Ishikawa (cell line): ENCODE results near the gene TMEM30A.
A peak's percentile ranks its signal among the peaks of the same experiment; 100 is the strongest.

ENCODE experiments used
- CEBPB ChIP-seq: IDR thresholded peaks from 2 replicates; pipeline ENCODE4 v1.6.1; 2012
- CREB1 ChIP-seq: IDR thresholded peaks from 2 replicates; pipeline ENCODE4 v1.6.1; 2012; ENCODE audit warnings: low read depth
- EGR1 ChIP-seq: IDR thresholded peaks from 2 replicates; pipeline ENCODE4 v1.6.1; 2012
- EP300 ChIP-seq: IDR thresholded peaks from 2 replicates; pipeline ENCODE4 v1.6.1; 2012; ENCODE audit warnings: borderline replicate concordance
- FOXM1 ChIP-seq: IDR thresholded peaks from 2 replicates; pipeline ENCODE4 v1.6.1; 2012; ENCODE audit warnings: low read depth, borderline replicate concordance
- MAX ChIP-seq: IDR thresholded peaks from 2 replicates; pipeline ENCODE4 v1.6.1; 2012
- NFIC ChIP-seq: IDR thresholded peaks from 2 replicates; pipeline ENCODE4 v1.6.1; 2012
- RAD21 ChIP-seq: IDR thresholded peaks from 2 replicates; pipeline ENCODE4 v1.6.1; 2012; ENCODE audit warnings: low read depth
- REST ChIP-seq: IDR thresholded peaks from 2 replicates; pipeline ENCODE4 v1.6.1; 2012; ENCODE audit warnings: low read depth, mild to moderate bottlenecking
- TAF1 ChIP-seq: IDR thresholded peaks from 2 replicates; pipeline ENCODE4 v1.6.1; 2012; ENCODE audit warnings: low read depth, mild to moderate bottlenecking
- TCF12 ChIP-seq: IDR thresholded peaks from 2 replicates; pipeline ENCODE4 v1.6.1; 2012; ENCODE audit warnings: low read depth
- TEAD4 ChIP-seq: IDR thresholded peaks from 2 replicates; pipeline ENCODE4 v1.6.1; 2012
- USF1 ChIP-seq: IDR thresholded peaks from 2 replicates; pipeline ENCODE4 v1.6.1; 2012
- YY1 ChIP-seq: IDR thresholded peaks from 2 replicates; pipeline ENCODE4 v1.6.1; 2012; ENCODE audit warnings: low read depth
- ZBTB7A ChIP-seq: IDR thresholded peaks from 2 replicates; pipeline ENCODE4 v1.6.1; 2012; ENCODE audit warnings: low read depth

TMEM30A gene

GRCh38 chr6:75284632-75285282 lies at the start of gene TMEM30A:
Gene TMEM30A (minus strand): TSS chr6:75284792. CDS start chr6:75284638, 154 bp downstream.
- TF ChIP-seq RAD21: no peak
- TF ChIP-seq USF1: peak; percentile 90
- TF ChIP-seq CREB1: no peak; the same call in 1 of the 2 replicates
- TF ChIP-seq YY1: peak; percentile 50
- TF ChIP-seq TEAD4: no peak
- TF ChIP-seq NFIC: no peak
- TF ChIP-seq FOXM1: peak; percentile 40; the same call in 1 of the 2 replicates
- TF ChIP-seq EGR1: no peak
- TF ChIP-seq CEBPB: no peak
- peak; percentile 89 for TF ChIP-seq MAX
- peak; percentile 82 for TF ChIP-seq TAF1
- no peak for TF ChIP-seq REST
- TF ChIP-seq TCF12: peak; percentile 51; the same call in 1 of the 2 replicates
- no peak for TF ChIP-seq ZBTB7A
- no peak; the same call in 1 of the 2 replicates for TF ChIP-seq EP300

DNA sequence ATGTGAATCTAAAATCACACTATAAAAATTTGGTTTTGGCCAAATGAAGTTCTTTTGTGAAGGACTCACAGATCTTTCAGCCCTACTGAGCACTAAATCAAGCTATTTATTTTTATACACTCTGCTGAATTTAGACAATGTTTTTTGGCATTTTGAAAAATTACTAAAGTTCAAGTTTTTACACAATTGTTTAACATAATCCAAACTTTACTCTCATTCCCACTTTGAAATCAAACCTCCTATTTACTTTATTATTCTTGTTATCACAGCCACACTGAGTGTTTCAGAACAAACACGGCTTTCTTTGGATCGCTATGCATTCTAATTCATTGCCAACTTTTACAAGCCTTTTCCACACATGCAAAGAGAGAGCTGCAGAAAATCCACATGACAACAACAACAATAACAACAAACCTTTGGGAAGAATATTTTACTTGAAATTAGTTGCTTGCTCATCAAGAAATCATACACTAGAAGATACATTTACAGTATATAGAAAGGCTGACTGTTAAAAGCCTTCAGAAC lies 49.1 kb upstream of the TMEM30A start:
- no peak for TF ChIP-seq REST
- TF ChIP-seq USF1: no peak
- no peak for TF ChIP-seq TEAD4
- TF ChIP-seq EGR1: no peak
- no peak for TF ChIP-seq EP300
- TF ChIP-seq MAX: no peak
- TF ChIP-seq TAF1: no peak
- peak; percentile 39; the same call in 1 of the 2 replicates for TF ChIP-seq NFIC
- no peak for TF ChIP-seq FOXM1

DNA sequence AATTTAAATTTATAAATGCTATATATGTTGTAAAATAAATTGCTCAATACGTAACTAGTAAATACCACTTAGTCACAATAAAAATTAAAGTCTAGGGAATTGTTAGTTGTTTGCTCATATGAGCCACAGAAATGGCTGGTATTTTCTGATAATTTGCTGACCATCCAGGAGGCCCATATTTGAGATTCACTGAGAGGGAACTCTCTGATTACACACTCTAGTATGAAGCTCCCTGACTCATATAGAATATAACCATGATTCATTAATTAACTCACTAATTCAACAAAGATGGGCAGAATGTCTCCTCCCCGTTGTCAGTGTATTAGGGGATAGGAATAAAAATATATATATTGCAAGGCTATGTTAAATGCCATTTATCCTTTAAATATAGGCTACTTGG lies 46.6 kb upstream of the TMEM30A start:
- TF ChIP-seq CEBPB (no peak), NFIC (no peak), USF1 (no peak), TAF1 (no peak)

DNA sequence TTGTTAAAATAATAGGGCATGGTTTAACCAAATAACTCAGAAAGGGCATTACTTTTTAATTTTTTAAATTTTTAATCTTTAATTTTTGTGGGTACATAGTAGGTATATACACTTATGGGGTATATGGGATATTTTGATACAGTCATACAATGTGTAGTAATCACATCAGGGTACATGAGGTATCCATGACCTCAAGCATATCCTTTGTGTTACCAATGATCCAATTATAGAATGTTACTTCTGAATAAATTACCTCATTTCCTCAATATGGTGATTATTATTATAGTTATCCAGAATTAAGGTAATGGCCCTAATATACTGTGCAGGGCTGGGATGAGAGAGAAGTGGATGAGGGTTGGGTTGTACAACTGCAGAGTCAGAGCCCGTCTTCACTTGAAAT lies 45.1 kb upstream of the TMEM30A start:
- no peak for TF ChIP-seq USF1
- TF ChIP-seq TAF1: no peak
- TF ChIP-seq NFIC: no peak
- no peak for TF ChIP-seq TEAD4
- TF ChIP-seq EGR1: no peak
- no peak for TF ChIP-seq TCF12
- TF ChIP-seq FOXM1: no peak
- TF ChIP-seq YY1: no peak
- no peak for TF ChIP-seq ZBTB7A
- TF ChIP-seq MAX: no peak
- no peak for TF ChIP-seq EP300
- no peak for TF ChIP-seq REST
- no peak for TF ChIP-seq RAD21
- no peak for TF ChIP-seq CEBPB
- no peak for TF ChIP-seq CREB1
